MM.1S (cell line): ENCODE measurements around the gene WDR6.

Experiments
- EZH2 ChIP-seq: fragments of 300-600 bp; sonication (generic); optimal IDR thresholded peaks from 2 replicates; pipeline ENCODE3; 2017; ENCODE audit warnings: low read depth, mild to moderate bottlenecking, antibody characterized with exemption, low read length, mixed read lengths
- EZH2phosphoT487 ChIP-seq: fragments of 300-600 bp; sonication (generic); IDR thresholded peaks from 2 replicates; pipeline ENCODE4 v1.6.1; 2018; ENCODE audit warnings: antibody characterized with exemption, low read length
- TF ChIP-seq, protein P1 (sequence below): fragments of 300-600 bp; sonication (generic); IDR thresholded peaks from 2 replicates; pipeline ENCODE4 v1.5.1; 2016; ENCODE audit warnings: antibody characterized with exemption, low read length, mixed read lengths

DNA sequence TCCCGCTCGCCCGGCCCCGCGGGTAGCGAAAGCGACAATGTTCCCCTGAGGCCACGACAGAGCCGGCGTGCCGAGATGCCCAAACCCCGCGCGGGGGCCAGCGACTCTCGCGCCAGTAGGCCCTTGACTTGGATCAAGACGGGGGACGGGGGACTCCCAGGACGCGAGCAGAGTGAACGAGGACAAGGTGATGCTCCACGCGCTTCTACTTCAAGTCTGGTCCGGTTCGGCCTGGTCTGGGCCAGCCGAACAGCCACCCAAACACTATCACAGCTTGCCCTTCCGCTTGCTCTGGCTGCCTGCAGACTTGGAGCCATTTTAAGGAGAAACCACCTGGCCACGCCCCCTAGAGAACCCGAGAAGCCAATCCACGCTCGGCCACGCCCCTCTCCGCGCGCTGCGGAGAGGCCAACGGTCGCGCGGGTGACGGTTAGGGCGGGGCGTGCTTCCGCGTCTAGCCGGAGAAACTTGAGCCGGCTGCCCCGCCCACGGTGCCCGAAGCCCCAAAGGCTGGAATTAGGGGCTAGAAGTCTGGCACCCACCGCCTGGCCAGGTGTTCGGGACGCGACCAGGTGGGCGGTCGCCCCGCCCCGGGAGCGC, 14.1 kb downstream of the WDR6 start:
- TF ChIP-seq, protein P1, sequence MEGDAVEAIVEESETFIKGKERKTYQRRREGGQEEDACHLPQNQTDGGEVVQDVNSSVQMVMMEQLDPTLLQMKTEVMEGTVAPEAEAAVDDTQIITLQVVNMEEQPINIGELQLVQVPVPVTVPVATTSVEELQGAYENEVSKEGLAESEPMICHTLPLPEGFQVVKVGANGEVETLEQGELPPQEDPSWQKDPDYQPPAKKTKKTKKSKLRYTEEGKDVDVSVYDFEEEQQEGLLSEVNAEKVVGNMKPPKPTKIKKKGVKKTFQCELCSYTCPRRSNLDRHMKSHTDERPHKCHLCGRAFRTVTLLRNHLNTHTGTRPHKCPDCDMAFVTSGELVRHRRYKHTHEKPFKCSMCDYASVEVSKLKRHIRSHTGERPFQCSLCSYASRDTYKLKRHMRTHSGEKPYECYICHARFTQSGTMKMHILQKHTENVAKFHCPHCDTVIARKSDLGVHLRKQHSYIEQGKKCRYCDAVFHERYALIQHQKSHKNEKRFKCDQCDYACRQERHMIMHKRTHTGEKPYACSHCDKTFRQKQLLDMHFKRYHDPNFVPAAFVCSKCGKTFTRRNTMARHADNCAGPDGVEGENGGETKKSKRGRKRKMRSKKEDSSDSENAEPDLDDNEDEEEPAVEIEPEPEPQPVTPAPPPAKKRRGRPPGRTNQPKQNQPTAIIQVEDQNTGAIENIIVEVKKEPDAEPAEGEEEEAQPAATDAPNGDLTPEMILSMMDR, result no peak
- no peak for TF ChIP-seq EZH2phosphoT487
- TF ChIP-seq EZH2, result no peak
